Retinal pigment epithelial cell (primary cell): ENCODE measurements around the gene CT55.

Experiments
- DNase-seq: peaks from one replicate; pipeline ENCODE4 v3.0.0-alpha.2; 2010; ENCODE audit warnings: low read depth
- H3K4me3 ChIP-seq: 2 replicates; pipeline ENCODE4 v1.5.1; 2011; ENCODE audit warnings: mild to moderate bottlenecking, low read length, control low read depth, moderate library complexity
- CTCF ChIP-seq: conservative IDR thresholded peaks from 2 replicates; pipeline ENCODE4 v1.5.1; 2011; ENCODE audit warnings: low read depth, low read length, control low read depth, inconsistent platforms

The CT55 gene

GRCh38 chrX:135112743-135113142 lies 58.5 kb downstream of the CT55 start:
- no peak overlapping the region for H3K4me3 ChIP-seq
- DNase-seq: no peak
- TF ChIP-seq CTCF: no peak

- peak; percentile 81 for TF ChIP-seq CTCF
- H3K4me3 ChIP-seq: no peak overlapping the region
- no peak for DNase-seq
These were observed 59.0 kb downstream of the CT55 start for GRCh38 chrX:135112096-135112729.

GRCh38 chrX:135109554-135109953 lies 61.6 kb downstream of the CT55 start:
- DNase-seq: no peak
- no peak overlapping the region for H3K4me3 ChIP-seq
- TF ChIP-seq CTCF: no peak
